ENCODE measurements around the gene TTLL10. TPM values are rescaled to one million over a fixed set of nuclear protein-coding genes. Genes with fewer than 3 reads are reported as not detected.
"Not testable (repeated sequence)": the region's sequence is repeated elsewhere in the genome, so short reads cannot be mapped to it uniquely, and the experiment has no call there.

The TTLL10 gene
- total RNA-seq, 1 donor from 2014 or later: not detected

- no peak overlapping the region for H3K4me3 ChIP-seq (ENCODE audit: low read depth, low read length)
- DNase-seq (ENCODE audit: low read depth): no peak
- no peaks in the 10 kb centered on the region for H3K36me3 ChIP-seq (ENCODE audit: control insufficient read depth, insufficient read depth, low read length)
- no peak for TF ChIP-seq CTCF (IDR thresholded peaks at IDR 0.05; ENCODE audit: insufficient read depth, low read length, poor library complexity, severe bottlenecking)
- peaks cover 6% of the 10 kb centered on the region for H3K27me3 ChIP-seq (ENCODE audit: control insufficient read depth, insufficient read depth, low read length)
Measured at GRCh38 chr1:1141244-1141910, 32.3 kb upstream of the TTLL10 start.

DNA sequence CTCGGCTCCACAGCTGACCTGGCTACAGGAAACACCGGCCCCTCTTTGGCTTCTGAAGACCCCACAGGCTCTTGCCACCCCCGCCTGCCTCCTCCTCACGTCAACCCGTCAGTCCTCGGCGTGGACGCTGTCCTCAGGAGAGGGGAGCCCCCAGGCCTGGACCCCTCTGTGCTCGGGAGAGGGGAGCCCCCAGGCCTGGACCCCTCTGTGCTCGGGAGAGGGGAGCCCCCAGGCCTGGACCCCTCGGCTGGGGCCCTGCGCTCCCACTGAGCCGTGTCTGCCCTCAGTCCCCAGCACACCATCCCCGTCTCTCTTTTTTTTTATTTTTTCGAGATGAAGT lies 31.8 kb upstream of the TTLL10 start:
- TF ChIP-seq CTCF (IDR thresholded peaks at IDR 0.05; ENCODE audit: insufficient read depth, low read length, poor library complexity, severe bottlenecking): no peak
- no peak overlapping the region for H3K4me3 ChIP-seq (ENCODE audit: low read depth, low read length)
- H3K36me3 ChIP-seq (ENCODE audit: control insufficient read depth, insufficient read depth, low read length): no peaks in the 10 kb centered on the region
- no peak for DNase-seq (ENCODE audit: low read depth)
- peaks cover 3% of the 10 kb centered on the region for H3K27me3 ChIP-seq (ENCODE audit: control insufficient read depth, insufficient read depth, low read length)

- H3K4me3 ChIP-seq (ENCODE audit: low read depth, low read length); H3K36me3 ChIP-seq (ENCODE audit: control insufficient read depth, insufficient read depth, low read length); H3K27me3 ChIP-seq (ENCODE audit: control insufficient read depth, insufficient read depth, low read length); DNase-seq (ENCODE audit: low read depth): not testable (repeated sequence)
Measured at GRCh38 chr1:1142352-1142751, 31.3 kb upstream of the TTLL10 start.

DNA sequence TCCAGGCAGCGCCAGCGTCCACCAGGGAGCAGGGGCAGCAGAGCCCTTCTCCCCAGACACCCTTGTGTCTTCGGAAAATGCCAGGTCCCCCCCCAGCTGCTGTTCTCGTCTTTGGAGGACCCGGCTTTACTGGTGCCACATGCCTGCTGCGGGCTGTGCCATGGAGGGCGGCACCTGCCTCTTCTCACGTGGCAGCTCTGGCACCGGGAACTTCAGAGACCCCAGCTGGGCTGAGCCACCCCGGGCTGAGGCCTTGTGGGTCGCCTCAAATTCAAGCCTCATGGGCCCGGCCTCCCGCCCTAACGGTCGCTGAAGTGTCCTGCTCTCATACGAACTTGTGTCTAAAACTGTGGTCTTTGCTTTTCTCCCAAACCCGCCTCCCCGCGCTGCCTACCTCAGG lies 30.8 kb upstream of the TTLL10 start:
- Histone ChIP-seq H3K27me3 (ENCODE audit: control insufficient read depth, insufficient read depth, low read length) (no peaks in the 10 kb centered on the region), H3K4me3 (ENCODE audit: low read depth, low read length) (no peak overlapping the region), H3K36me3 (ENCODE audit: control insufficient read depth, insufficient read depth, low read length) (no peaks in the 10 kb centered on the region)
- no peak for TF ChIP-seq CTCF (IDR thresholded peaks at IDR 0.05; ENCODE audit: insufficient read depth, low read length, poor library complexity, severe bottlenecking)
- DNase-seq (ENCODE audit: low read depth): no peak

DNA sequence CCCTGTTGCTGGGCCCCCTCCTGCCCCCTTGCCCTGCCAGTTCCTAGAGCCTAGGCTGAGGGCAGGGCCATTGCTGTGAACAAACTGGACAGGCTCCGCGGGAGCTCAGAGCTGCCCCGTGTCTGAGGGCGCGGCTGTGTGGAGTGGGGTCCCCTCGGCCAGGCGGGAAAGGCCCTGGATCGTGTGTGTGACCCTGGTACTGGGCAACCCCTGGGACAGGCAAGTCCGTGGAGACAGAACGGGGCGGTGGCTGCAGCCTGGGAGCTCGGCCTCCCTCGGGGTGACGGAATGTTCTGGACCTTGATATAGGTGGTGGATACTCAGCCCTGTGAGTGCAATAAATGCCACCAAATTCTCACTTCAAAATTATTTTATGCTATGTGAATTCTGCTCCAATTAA lies 30.0 kb upstream of the TTLL10 start:
- H3K4me3 ChIP-seq (ENCODE audit: low read depth, low read length): no peak overlapping the region
- H3K27me3 ChIP-seq (ENCODE audit: control insufficient read depth, insufficient read depth, low read length): no peaks in the 10 kb centered on the region
- TF ChIP-seq CTCF (IDR thresholded peaks at IDR 0.05; ENCODE audit: insufficient read depth, low read length, poor library complexity, severe bottlenecking): no peak
- H3K36me3 ChIP-seq (ENCODE audit: control insufficient read depth, insufficient read depth, low read length): no peaks in the 10 kb centered on the region
- no peak for DNase-seq (ENCODE audit: low read depth)

- Histone ChIP-seq H3K36me3 (ENCODE audit: control insufficient read depth, insufficient read depth, low read length) (no peaks in the 10 kb centered on the region), H3K27me3 (ENCODE audit: control insufficient read depth, insufficient read depth, low read length) (no peaks in the 10 kb centered on the region), H3K4me3 (ENCODE audit: low read depth, low read length) (no peak overlapping the region)
- no peak for DNase-seq (ENCODE audit: low read depth)
- no peak for TF ChIP-seq CTCF (IDR thresholded peaks at IDR 0.05; ENCODE audit: insufficient read depth, low read length, poor library complexity, severe bottlenecking)
Measured at GRCh38 chr1:1144122-1144842, 29.4 kb upstream of the TTLL10 start.
